OCI-LY3 (cell line): ENCODE data around the gene HECA.

Experiments
- H2AFZ ChIP-seq: fragments of 200-600, 300-600 bp; shearing (Covaris generic); 2 replicates; pipeline ENCODE4 v1.6.0; 2014; ENCODE audit warnings: antibody characterized with exemption, low read depth, low read length
- H3K27ac ChIP-seq: fragments of 200-600, 300-600 bp; sonication (generic); 2 replicates; pipeline ENCODE4 v1.5.1; 2014; ENCODE audit warnings: mild to moderate bottlenecking, low read length, moderate library complexity, mixed read lengths
- H3K27me3 ChIP-seq: fragments of 200-600, 300-600 bp; sonication (generic); 2 replicates; pipeline ENCODE4 v1.6.1; 2014; ENCODE audit warnings: low read depth, low read length, mixed read lengths
- H3K36me3 ChIP-seq: fragments of 200-600, 300-600 bp; sonication (generic); replicated peaks from 2 replicates; pipeline ENCODE3; 2014; ENCODE audit warnings: low read depth, low read length, mixed read lengths
- H3K4me1 ChIP-seq: fragments of 300-600, 200-600 bp; sonication (generic); 2 replicates; pipeline ENCODE4 v1.6.1; 2014; ENCODE audit warnings: low read length, mixed read lengths
- H3K4me2 ChIP-seq: fragments of 200-600, 300-600 bp; sonication (generic); 2 replicates; pipeline ENCODE4 v1.6.1; 2014; ENCODE audit warnings: low read length, mixed read lengths
- H3K4me3 ChIP-seq: fragments of 300-600, 200-600 bp; sonication (generic); 2 replicates; pipeline ENCODE4 v1.5.1; 2014; ENCODE audit warnings: antibody characterized with exemption, mild to moderate bottlenecking, low read length, moderate library complexity
- H3K79me2 ChIP-seq: fragments of 300-600, 200-600 bp; shearing (Covaris generic); 2 replicates; pipeline ENCODE4 v1.6.1; 2014; ENCODE audit warnings: mild to moderate bottlenecking, low read length, mixed read lengths
- H3K9ac ChIP-seq: fragments of 300-600, 200-600 bp; shearing (Covaris generic); 2 replicates; pipeline ENCODE4 v1.6.0; 2014; ENCODE audit warnings: mild to moderate bottlenecking, low read length, moderate library complexity
- H3K9me3 ChIP-seq: fragments of 200-600, 300-600 bp; shearing (Covaris generic); 2 replicates; pipeline ENCODE4 v1.6.1; 2014; ENCODE audit warnings: low read length, mixed read lengths; ENCODE audit not compliant: insufficient read depth
- H4K20me1 ChIP-seq: fragments of 200-600, 300-600 bp; sonication (generic); 2 replicates; pipeline ENCODE4 v1.6.1; 2016; ENCODE audit warnings: low read length, mixed read lengths; ENCODE audit not compliant: insufficient read depth
- EZH2phosphoT487 ChIP-seq: fragments of 200-600 bp; shearing (Covaris generic); IDR thresholded peaks from 2 replicates; pipeline ENCODE4 v1.6.1; 2018; ENCODE audit warnings: antibody characterized with exemption, mixed run types, low read depth
- TF ChIP-seq, protein P1 (sequence below): fragments of 200-600, 300-600 bp; sonication (generic); IDR thresholded peaks from 2 replicates; pipeline ENCODE4 v1.5.1; 2014; ENCODE audit warnings: antibody characterized with exemption, low read length, low read depth

HECA gene

DNA sequence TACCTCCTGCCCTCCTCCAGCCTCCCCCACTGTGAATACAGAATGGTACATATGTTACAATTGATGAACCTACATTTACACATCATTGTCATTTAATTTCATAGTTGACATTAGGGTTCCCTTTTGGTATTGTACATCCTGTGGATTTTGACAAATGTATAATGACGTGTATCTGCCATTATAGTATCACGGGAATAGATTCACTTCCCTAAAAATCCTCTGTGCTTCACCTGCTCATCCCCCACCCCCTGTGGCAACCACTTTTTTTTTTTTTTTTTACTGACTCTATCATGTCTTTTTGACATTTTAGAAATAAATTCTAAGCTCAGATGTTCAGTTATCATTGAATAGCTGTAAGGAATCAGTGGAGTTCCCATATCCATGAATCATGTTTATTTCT lies 30.4 kb downstream of the HECA start:
- Histone ChIP-seq H3K4me2 (peak overlapping the region; percentile 21), H3K4me1 (peaks cover 52% of the 10 kb centered on the region), H3K4me3 (no peak overlapping the region), H3K79me2 (peaks cover 39% of the 10 kb centered on the region), H3K27ac (no peak overlapping the region), H3K9me3 (no peaks in the 10 kb centered on the region), H3K36me3 (peaks cover 21% of the 10 kb centered on the region), H3K9ac (no peak overlapping the region), H3K27me3 (no peaks in the 10 kb centered on the region), H4K20me1 (no peaks in the 10 kb centered on the region), H2AFZ (no peak overlapping the region)
- TF ChIP-seq EZH2phosphoT487 = no peak
- TF ChIP-seq, protein P1, sequence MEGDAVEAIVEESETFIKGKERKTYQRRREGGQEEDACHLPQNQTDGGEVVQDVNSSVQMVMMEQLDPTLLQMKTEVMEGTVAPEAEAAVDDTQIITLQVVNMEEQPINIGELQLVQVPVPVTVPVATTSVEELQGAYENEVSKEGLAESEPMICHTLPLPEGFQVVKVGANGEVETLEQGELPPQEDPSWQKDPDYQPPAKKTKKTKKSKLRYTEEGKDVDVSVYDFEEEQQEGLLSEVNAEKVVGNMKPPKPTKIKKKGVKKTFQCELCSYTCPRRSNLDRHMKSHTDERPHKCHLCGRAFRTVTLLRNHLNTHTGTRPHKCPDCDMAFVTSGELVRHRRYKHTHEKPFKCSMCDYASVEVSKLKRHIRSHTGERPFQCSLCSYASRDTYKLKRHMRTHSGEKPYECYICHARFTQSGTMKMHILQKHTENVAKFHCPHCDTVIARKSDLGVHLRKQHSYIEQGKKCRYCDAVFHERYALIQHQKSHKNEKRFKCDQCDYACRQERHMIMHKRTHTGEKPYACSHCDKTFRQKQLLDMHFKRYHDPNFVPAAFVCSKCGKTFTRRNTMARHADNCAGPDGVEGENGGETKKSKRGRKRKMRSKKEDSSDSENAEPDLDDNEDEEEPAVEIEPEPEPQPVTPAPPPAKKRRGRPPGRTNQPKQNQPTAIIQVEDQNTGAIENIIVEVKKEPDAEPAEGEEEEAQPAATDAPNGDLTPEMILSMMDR = no peak

DNA sequence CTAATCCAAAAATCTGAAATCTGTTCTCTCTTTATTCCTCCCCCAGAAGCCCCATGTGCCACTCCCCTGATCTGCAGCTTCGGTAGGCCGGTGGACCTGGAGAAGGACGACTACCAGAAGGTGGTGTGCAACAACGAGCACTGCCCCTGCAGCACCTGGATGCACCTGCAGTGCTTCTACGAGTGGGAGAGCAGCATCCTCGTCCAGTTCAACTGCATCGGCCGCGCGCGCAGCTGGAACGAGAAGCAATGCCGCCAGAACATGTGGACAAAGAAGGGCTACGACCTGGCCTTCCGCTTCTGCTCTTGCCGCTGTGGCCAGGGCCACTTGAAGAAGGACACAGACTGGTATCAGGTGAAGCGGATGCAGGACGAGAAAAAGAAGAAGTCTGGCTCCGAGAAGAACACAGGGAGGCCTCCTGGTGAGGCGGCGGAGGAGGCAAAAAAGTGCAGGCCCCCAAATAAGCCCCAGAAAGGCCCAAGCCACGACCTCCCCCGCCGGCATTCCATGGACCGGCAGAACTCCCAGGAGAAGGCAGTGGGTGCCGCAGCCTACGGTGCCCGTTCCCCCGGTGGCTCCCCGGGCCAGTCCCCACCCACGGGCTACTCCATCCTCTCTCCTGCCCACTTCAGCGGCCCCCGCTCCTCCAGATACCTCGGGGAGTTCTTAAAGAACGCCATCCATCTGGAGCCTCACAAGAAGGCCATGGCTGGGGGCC lies 31.5 kb downstream of the HECA start:
- peaks cover 21% of the 10 kb centered on the region for H3K36me3 ChIP-seq
- no peaks in the 10 kb centered on the region for H3K9me3 ChIP-seq
- no peak overlapping the region for H2AFZ ChIP-seq
- TF ChIP-seq EZH2phosphoT487 = no peak
- TF ChIP-seq, protein P1 = no peak
- no peak overlapping the region for H3K9ac ChIP-seq
- no peak overlapping the region for H3K4me3 ChIP-seq
- no peaks in the 10 kb centered on the region for H4K20me1 ChIP-seq
- no peak overlapping the region for H3K4me2 ChIP-seq
- H3K27me3 ChIP-seq = no peaks in the 10 kb centered on the region
- peaks cover 42% of the 10 kb centered on the region for H3K4me1 ChIP-seq
- peaks cover 31% of the 10 kb centered on the region for H3K79me2 ChIP-seq
- no peak overlapping the region for H3K27ac ChIP-seq

DNA sequence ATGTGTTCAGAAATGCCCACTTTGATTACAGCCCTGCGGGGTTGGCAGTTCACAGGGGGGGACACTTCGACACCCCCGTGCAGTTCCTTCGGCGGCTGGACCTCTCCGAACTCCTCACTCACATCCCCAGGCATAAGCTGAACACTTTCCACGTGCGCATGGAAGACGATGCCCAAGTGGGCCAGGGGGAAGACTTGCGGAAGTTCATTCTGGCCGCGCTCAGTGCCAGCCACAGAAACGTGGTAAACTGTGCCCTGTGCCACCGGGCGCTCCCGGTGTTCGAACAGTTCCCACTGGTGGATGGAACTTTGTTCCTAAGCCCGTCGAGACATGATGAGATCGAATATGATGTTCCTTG lies 32.1 kb downstream of the HECA start:
- Histone ChIP-seq H3K27me3 (no peaks in the 10 kb centered on the region), H4K20me1 (no peaks in the 10 kb centered on the region), H3K9ac (no peak overlapping the region), H3K4me3 (no peak overlapping the region), H3K36me3 (peaks cover 21% of the 10 kb centered on the region), H3K79me2 (peaks cover 31% of the 10 kb centered on the region), H3K4me1 (peaks cover 39% of the 10 kb centered on the region), H2AFZ (no peak overlapping the region), H3K27ac (no peak overlapping the region), H3K9me3 (no peaks in the 10 kb centered on the region), H3K4me2 (no peak overlapping the region)
- TF ChIP-seq EZH2phosphoT487 = no peak
- TF ChIP-seq, protein P1 = no peak

DNA sequence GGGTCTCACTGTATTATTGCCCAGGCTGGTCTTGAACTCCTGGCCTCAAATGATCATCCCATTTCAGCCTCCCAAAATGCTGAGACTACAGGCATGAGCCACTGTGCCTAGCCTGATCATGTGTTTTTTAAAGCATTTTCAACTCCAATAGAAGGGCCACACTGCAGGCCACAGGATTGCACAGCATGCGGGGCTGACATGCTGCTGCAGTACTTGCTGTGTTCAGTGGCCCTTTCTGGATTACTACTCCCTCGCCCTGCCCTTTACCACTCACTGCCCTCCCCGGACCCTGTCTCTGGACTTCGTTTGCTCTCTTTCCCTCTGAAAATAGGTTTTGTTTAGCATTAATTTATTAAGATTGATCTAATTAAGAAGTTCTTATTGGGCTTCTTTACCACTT lies 37.3 kb downstream of the HECA start:
- H3K9me3 ChIP-seq = no peaks in the 10 kb centered on the region
- H3K4me3 ChIP-seq = no peak overlapping the region
- H3K27me3 ChIP-seq = no peaks in the 10 kb centered on the region
- H4K20me1 ChIP-seq = peaks cover 6% of the 10 kb centered on the region; the same call in 1 of the 2 replicates
- peak overlapping the region; percentile 12; the same call in 1 of the 2 replicates for H3K9ac ChIP-seq
- peaks cover 4% of the 10 kb centered on the region; the same call in 1 of the 2 replicates for H3K79me2 ChIP-seq
- H3K4me2 ChIP-seq = peak overlapping the region; percentile 46
- no peak overlapping the region for H2AFZ ChIP-seq
- H3K36me3 ChIP-seq = peaks cover 30% of the 10 kb centered on the region
- no peak for TF ChIP-seq EZH2phosphoT487
- TF ChIP-seq, protein P1 = no peak
- peak overlapping the region; percentile 20 for H3K27ac ChIP-seq
- peaks cover 48% of the 10 kb centered on the region for H3K4me1 ChIP-seq
